IMR-90 (cell line): ENCODE measurements around the gene IMPG2. TPM values are rescaled to one million over a fixed set of nuclear protein-coding genes. Genes with fewer than 3 reads are reported as not detected.

Source experiments
- ATAC-seq: fragments of 200-7000 bp; cut with Tn5 transposase; 2 replicates; pipeline ENCODE4 v1.9.1; 2020; ENCODE audit warnings: low read depth, mild to moderate bottlenecking, moderate library complexity
- BruUV-seq: library from RNA; stranded (reverse); fragments of 400-500 nt; replicated peaks from 2 replicates; lab custom pipeline; 2021; lab: Mats Ljungman, UMichigan
- CTCF ChIA-PET: fragments of 300-600 bp; formaldehyde crosslinking; extraction: SDS; loops from one replicate; lab custom pipeline; 2021; ENCODE audit warnings: antibody characterized with exemption; lab: Yijun Ruan, JAX
- POLR2A ChIA-PET: fragments of 300-600 bp; sonication (Branson Sonifier 250); formaldehyde crosslinking; loops from one replicate; lab custom pipeline; 2022; ENCODE audit warnings: antibody characterized with exemption; ENCODE audit not compliant: unreplicated experiment; lab: Charles Lee
- DNase-seq: peaks from one replicate; pipeline ENCODE4 v3.0.0; 2013
- H2AFZ ChIP-seq: replicated peaks from 2 replicates; pipeline ENCODE3; 2013; ENCODE audit warnings: low read length, mild to moderate bottlenecking; ENCODE audit not compliant: poor library complexity
- H2AK5ac ChIP-seq: 2 replicates; pipeline ENCODE4 v1.6.1; 2013; ENCODE audit warnings: low read depth, low read length, inconsistent platforms
- H2AK9ac ChIP-seq: replicated peaks from 2 replicates; pipeline ENCODE3; 2013; ENCODE audit warnings: mild to moderate bottlenecking, low read depth, low read length, moderate library complexity; ENCODE audit not compliant: poor library complexity
- H2BK120ac ChIP-seq: 2 replicates; pipeline ENCODE4 v1.6.1; 2013; ENCODE audit warnings: low read depth, low read length, inconsistent platforms
- H2BK15ac ChIP-seq: 3 replicates; pipeline ENCODE4 v1.6.1; 2013; ENCODE audit warnings: low read depth, low read length, inconsistent platforms
- H2BK20ac ChIP-seq: 2 replicates; pipeline ENCODE4 v1.6.1; 2013; ENCODE audit warnings: low read depth, mild to moderate bottlenecking, inconsistent platforms, low read length, moderate library complexity
- H2BK5ac ChIP-seq: 2 replicates; pipeline ENCODE4 v1.6.1; 2013; ENCODE audit warnings: mild to moderate bottlenecking, low read depth, low read length, inconsistent platforms; ENCODE audit not compliant: poor library complexity, severe bottlenecking
- H3K14ac ChIP-seq: replicated peaks from 2 replicates; pipeline ENCODE4 v1.6.1; 2013; ENCODE audit warnings: low read depth, low read length, inconsistent platforms
- H3K18ac ChIP-seq: 2 replicates; pipeline ENCODE4 v1.6.1; 2013; ENCODE audit warnings: low read depth, low read length, control low read depth
- H3K23ac ChIP-seq: 2 replicates; pipeline ENCODE4 v1.6.1; 2013; ENCODE audit warnings: low read depth, low read length, inconsistent platforms
- H3K27ac ChIP-seq: 2 replicates; pipeline ENCODE4 v1.5.1; 2013; ENCODE audit warnings: mild to moderate bottlenecking, control low read depth, low read length; ENCODE audit not compliant: insufficient read depth
- H3K27me3 ChIP-seq: 2 replicates; pipeline ENCODE4 v1.6.1; 2013; ENCODE audit warnings: low read length; ENCODE audit not compliant: control insufficient read depth, insufficient read depth
- H3K36me3 ChIP-seq: 2 replicates; pipeline ENCODE4 v1.6.1; 2013; ENCODE audit warnings: low read length, mixed read lengths; ENCODE audit not compliant: control insufficient read depth, insufficient read depth
- H3K4ac ChIP-seq: 2 replicates; pipeline ENCODE4 v1.6.1; 2013; ENCODE audit warnings: low read depth, low read length, inconsistent platforms
- H3K4me1 ChIP-seq: 2 replicates; pipeline ENCODE4 v1.6.1; 2013; ENCODE audit warnings: low read length, mixed read lengths; ENCODE audit not compliant: control insufficient read depth, insufficient read depth
- H3K4me2 ChIP-seq: 2 replicates; pipeline ENCODE4 v1.6.1; 2013; ENCODE audit warnings: low read depth, mild to moderate bottlenecking, control low read depth, low read length, moderate library complexity
- H3K4me3 ChIP-seq: 2 replicates; pipeline ENCODE4 v1.5.1; 2013; ENCODE audit warnings: low read depth, mild to moderate bottlenecking, control low read depth, low read length, moderate library complexity; ENCODE audit not compliant: insufficient read depth
- H3K56ac ChIP-seq: 2 replicates; pipeline ENCODE4 v1.6.1; 2013; ENCODE audit warnings: low read length, inconsistent platforms; ENCODE audit not compliant: insufficient read depth; ENCODE audit errors: extremely low read depth
- H3K79me1 ChIP-seq, 2 experiments: 2 replicates each; pipeline ENCODE4 v1.6.1; 2013; ENCODE audit warnings: low read length in 2 of 2, inconsistent platforms in 1 of 2, low read depth in 1 of 2
- H3K9ac ChIP-seq: 2 replicates; pipeline ENCODE4 v1.6.1; 2013; ENCODE audit warnings: low read depth, low read length, control low read depth
- H3K9me1 ChIP-seq: 2 replicates; pipeline ENCODE4 v1.6.1; 2013; ENCODE audit warnings: low read length, inconsistent platforms; ENCODE audit not compliant: insufficient read depth
- H3K9me3 ChIP-seq: 2 replicates; pipeline ENCODE4 v1.6.1; 2013; ENCODE audit warnings: low read length; ENCODE audit not compliant: control insufficient read depth, insufficient read depth
- H4K20me1 ChIP-seq: 2 replicates; pipeline ENCODE4 v1.6.1; 2013; ENCODE audit warnings: low read length, inconsistent platforms; ENCODE audit not compliant: insufficient read depth
- H4K5ac ChIP-seq: 2 replicates; pipeline ENCODE4 v1.6.1; 2013; ENCODE audit warnings: mild to moderate bottlenecking, low read depth, low read length, control low read depth
- H4K8ac ChIP-seq, 2 experiments: 2 replicates each; pipeline ENCODE4 v1.6.1; 2013; ENCODE audit warnings: low read depth in 2 of 2, low read length in 2 of 2, control low read depth in 1 of 2, inconsistent platforms in 1 of 2
- H4K91ac ChIP-seq: 2 replicates; pipeline ENCODE4 v1.6.1; 2013; ENCODE audit warnings: low read depth, low read length, inconsistent platforms; ENCODE audit not compliant: insufficient read depth
- BHLHE40 ChIP-seq: fragments of 150-350 bp; IDR thresholded peaks from 2 replicates; pipeline ENCODE4 v1.6.1; 2016; ENCODE audit warnings: mild to moderate bottlenecking, low read depth, low read length
- FOS ChIP-seq: fragments of 150-350 bp; IDR thresholded peaks from 2 replicates; pipeline ENCODE4 v1.6.1; 2016; ENCODE audit warnings: low read depth, low read length
- MXI1 ChIP-seq: IDR thresholded peaks from 2 replicates; pipeline ENCODE4 v1.6.1; 2012; ENCODE audit warnings: low read depth, mild to moderate bottlenecking, low read length, moderate library complexity, borderline replicate concordance
- NFE2L2 ChIP-seq: fragments of 150-350 bp; IDR thresholded peaks from 2 replicates; pipeline ENCODE4 v1.6.1; 2016; ENCODE audit warnings: low read depth, mild to moderate bottlenecking, low read length
- POLR2A ChIP-seq: IDR thresholded peaks from 2 replicates; pipeline ENCODE4 v1.6.1; 2012; ENCODE audit warnings: mild to moderate bottlenecking, low read depth, low read length
- RAD21 ChIP-seq: IDR thresholded peaks from 2 replicates; pipeline ENCODE4 v1.6.1; 2012; ENCODE audit warnings: low read length, improper control_type of control experiment
- WGBS, 2 experiments: methylation state at CpG; one replicate each; pipeline versions ENCODE4 v1.1.5 to v1.1.7; 2013; ENCODE audit warnings: missing lambda C conversion rate in 2 of 2; ENCODE audit not compliant: insufficient read length in 1 of 2; ENCODE audit errors: extremely low coverage in 2 of 2; 5-methylcytosine and 5-hydroxymethylcytosine counted together
- dilution Hi-C: fragments of 300-500 bp; cut with HindIII; formaldehyde crosslinking; loops from one replicate; pipeline ENCODE4 v1.14.3; 2018; ENCODE audit warnings: low sequenced_read_pairs; ENCODE audit not compliant: unreplicated experiment
- in situ Hi-C: fragments of 300-500 bp; cut with MboI; formaldehyde crosslinking; loops from 3 replicates; pipeline ENCODE4 v1.14.3; 2019; ENCODE audit warnings: low sequenced_read_pairs, inconsistent platforms, mixed read lengths
- intact Hi-C: fragments of 100-400 bp; cut with micrococcal nuclease; formaldehyde crosslinking; loops from 2 replicates; pipeline ENCODE4 v1.10.0; 2022
- polyA plus RNA-seq, 3 experiments: library from polyadenylated mRNA; depleted of rRNA; stranded (reverse); fragments of >200 nt; gene quantifications; 2 replicates each; pipeline ENCODE4 v1.2.3, GENCODE V29; 2012; ENCODE audit warnings: low replicate concordance in 1 of 3
- total RNA-seq: library from RNA; depleted of rRNA; stranded (reverse); fragments of >200 nt; gene quantifications from 2 replicates; pipeline ENCODE4 v1.2.3, GENCODE V29; 2012
- TF ChIP-seq, protein P1 (sequence below): fragments of 150-350 bp; IDR thresholded peaks from 2 replicates; pipeline ENCODE4 v1.6.1; 2017; ENCODE audit warnings: mild to moderate bottlenecking, antibody characterized with exemption, low read length, low read depth

IMPG2 gene
- total and polyA plus RNA-seq, 2 of the 4 experiments (the other 2 are of a cell fraction) = 0.10 to 0.18 TPM

GRCh38 chr3:101252307-101252706, 68.1 kb downstream of the IMPG2 start:
- Histone ChIP-seq H4K5ac (no peak overlapping the region), H2BK5ac (no peak overlapping the region), H3K9me1 (no peaks in the 10 kb centered on the region), H3K9ac (no peak overlapping the region), H3K56ac (no peak overlapping the region), H4K91ac (no peak overlapping the region), H2BK20ac (no peak overlapping the region), H3K9me3 (no peaks in the 10 kb centered on the region), H3K4me1 (no peaks in the 10 kb centered on the region), H3K4me3 (no peak overlapping the region), H4K8ac (no peak overlapping the region), H3K23ac (no peak overlapping the region), H2BK120ac (no peak overlapping the region), H3K36me3 (no peaks in the 10 kb centered on the region), H2AK9ac (no peak overlapping the region), H3K27me3 (no peaks in the 10 kb centered on the region; the same call in 1 of the 2 replicates), H3K4ac (no peak overlapping the region), H4K20me1 (no peaks in the 10 kb centered on the region), H3K79me1 (no peaks in the 10 kb centered on the region), H3K27ac (no peak overlapping the region), H3K14ac (no peak overlapping the region), H3K4me2 (no peak overlapping the region), H2AK5ac (no peak overlapping the region), H3K18ac (no peak overlapping the region), H2BK15ac (no peak overlapping the region), H2AFZ (no peak overlapping the region)
- no peak for DNase-seq
- CTCF ChIA-PET = no interaction called here
- intact Hi-C loops = no loop called here
- TF ChIP-seq MXI1 (no peak), POLR2A (no peak), BHLHE40 (no peak), NFE2L2 (no peak), RAD21 (no peak), FOS (no peak)
- TF ChIP-seq, protein P1, sequence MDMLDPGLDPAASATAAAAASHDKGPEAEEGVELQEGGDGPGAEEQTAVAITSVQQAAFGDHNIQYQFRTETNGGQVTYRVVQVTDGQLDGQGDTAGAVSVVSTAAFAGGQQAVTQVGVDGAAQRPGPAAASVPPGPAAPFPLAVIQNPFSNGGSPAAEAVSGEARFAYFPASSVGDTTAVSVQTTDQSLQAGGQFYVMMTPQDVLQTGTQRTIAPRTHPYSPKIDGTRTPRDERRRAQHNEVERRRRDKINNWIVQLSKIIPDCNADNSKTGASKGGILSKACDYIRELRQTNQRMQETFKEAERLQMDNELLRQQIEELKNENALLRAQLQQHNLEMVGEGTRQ = no peak
- in situ Hi-C loops = no loop called here
- no peak for ATAC-seq
- dilution Hi-C loops = no loop called here
- no TSS peak for BruUV-seq
- POLR2A ChIA-PET = no interaction called here
- WGBS, 2 experiments = no CpG with 5 or more reads among the region's 1 CpG
